ENCODE results near the gene RNF112.

- no peak for TF ChIP-seq ZNF274 (IDR thresholded peaks at IDR 0.05; ENCODE audit: low read length)
- TF ChIP-seq ZNF274 (tag by site-specific recombination; IDR thresholded peaks at IDR 0.05; ENCODE audit: borderline replicate concordance), result no peak
- TF ChIP-seq CTCF (tag by site-specific recombination; IDR thresholded peaks at IDR 0.05), result no peak
- TF ChIP-seq, protein P1, sequence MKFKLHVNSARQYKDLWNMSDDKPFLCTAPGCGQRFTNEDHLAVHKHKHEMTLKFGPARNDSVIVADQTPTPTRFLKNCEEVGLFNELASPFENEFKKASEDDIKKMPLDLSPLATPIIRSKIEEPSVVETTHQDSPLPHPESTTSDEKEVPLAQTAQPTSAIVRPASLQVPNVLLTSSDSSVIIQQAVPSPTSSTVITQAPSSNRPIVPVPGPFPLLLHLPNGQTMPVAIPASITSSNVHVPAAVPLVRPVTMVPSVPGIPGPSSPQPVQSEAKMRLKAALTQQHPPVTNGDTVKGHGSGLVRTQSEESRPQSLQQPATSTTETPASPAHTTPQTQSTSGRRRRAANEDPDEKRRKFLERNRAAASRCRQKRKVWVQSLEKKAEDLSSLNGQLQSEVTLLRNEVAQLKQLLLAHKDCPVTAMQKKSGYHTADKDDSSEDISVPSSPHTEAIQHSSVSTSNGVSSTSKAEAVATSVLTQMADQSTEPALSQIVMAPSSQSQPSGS (tag by site-specific recombination; IDR thresholded peaks at IDR 0.05; ENCODE audit: low read depth), result no peak
Observed at GRCh38 chr17:19369846-19370492, 41.1 kb upstream of the RNF112 start.

All from HEK293 (cell line).